NOMO-1 treated with DMSO at 0.1 percent for 48 hours (cell line): ENCODE measurements around the gene CFAP70.
A peak's percentile ranks its signal among the peaks of the same experiment; 100 is the strongest.
"Not testable (repeated sequence)": the region's sequence is repeated elsewhere in the genome, so short reads cannot be mapped to it uniquely, and the experiment has no call there.

Experiments
- DNase-seq: peaks from one replicate; lab custom pipeline; 2025; ENCODE audit not compliant: unreplicated experiment; lab: John Stamatoyannopoulos, UW

The CFAP70 gene

GRCh38 chr10:73340121-73340520, 18.5 kb downstream of the CFAP70 start:
- DNase-seq: no peak

DNA sequence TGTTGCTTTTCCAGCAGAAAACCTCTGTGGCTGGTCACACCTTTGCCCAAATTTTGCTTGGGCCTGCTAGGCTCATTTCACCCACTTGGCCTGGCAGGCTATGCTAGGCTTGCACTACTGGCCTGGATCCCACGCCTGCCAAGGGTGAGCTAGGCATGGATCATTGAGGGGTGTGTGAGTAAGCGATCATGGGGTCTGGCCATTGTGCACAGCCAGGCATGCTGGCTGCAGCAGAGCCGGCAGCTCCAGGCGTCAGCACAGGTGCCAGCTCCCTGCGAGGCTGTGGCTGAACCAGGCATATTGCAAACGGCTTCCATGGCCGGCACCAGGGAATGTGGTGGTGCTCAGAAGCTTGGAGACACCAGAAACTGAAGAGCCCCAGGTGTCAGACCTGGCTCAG, 19.2 kb downstream of the CFAP70 start:
- no peak for DNase-seq

GRCh38 chr10:73338801-73339368, 19.8 kb downstream of the CFAP70 start:
- no peak for DNase-seq

- DNase-seq: no peak
Measured at GRCh38 chr10:73333202-73333601, 25.5 kb downstream of the CFAP70 start.

DNA sequence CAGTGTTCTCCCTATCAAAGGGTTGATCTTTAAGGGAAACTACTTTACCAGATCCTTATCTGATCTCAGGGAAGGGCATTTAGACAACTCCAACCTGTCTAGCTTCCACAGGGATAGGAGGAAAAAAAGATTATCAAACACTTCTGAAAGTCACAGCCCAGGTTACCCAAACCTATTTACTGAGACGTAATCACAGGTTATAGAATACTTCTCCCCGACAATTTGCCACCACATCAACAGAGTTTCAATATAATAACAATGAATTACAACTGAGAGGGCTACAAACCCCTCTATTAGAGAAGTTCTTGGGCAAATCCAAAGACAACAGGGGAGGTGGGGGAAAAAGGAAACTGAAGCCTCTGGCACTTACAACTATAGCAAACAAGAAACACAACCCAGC, 26.3 kb downstream of the CFAP70 start:
- no peak for DNase-seq

- not testable (repeated sequence) for DNase-seq
Measured at GRCh38 chr10:73328523-73328922, 30.1 kb downstream of the CFAP70 start.

- DNase-seq: not testable (repeated sequence)
Measured at GRCh38 chr10:73325290-73325689, 33.4 kb downstream of the CFAP70 start.

- not testable (repeated sequence) for DNase-seq
Measured at GRCh38 chr10:73323582-73323981, 35.1 kb downstream of the CFAP70 start.

DNA sequence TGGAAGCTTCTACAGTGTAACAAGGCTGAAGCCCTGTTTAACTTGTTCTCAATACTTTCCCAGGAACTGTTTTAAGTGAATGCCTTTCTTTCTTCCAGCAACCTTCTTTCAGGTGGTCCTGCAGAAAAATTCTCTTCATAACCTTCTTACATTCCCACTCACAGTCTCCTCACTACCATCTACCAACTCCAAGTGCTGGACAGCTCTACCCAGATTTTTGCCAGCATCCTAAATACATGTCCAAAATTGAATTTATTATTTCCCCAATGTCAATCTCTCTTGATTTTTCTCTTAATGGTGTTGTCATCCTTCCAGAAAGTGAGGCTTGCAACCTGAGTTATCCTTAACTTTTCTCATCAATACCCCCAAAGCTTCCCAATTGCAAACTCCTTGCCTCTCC, 48.2 kb downstream of the CFAP70 start:
- no peak for DNase-seq

DNA sequence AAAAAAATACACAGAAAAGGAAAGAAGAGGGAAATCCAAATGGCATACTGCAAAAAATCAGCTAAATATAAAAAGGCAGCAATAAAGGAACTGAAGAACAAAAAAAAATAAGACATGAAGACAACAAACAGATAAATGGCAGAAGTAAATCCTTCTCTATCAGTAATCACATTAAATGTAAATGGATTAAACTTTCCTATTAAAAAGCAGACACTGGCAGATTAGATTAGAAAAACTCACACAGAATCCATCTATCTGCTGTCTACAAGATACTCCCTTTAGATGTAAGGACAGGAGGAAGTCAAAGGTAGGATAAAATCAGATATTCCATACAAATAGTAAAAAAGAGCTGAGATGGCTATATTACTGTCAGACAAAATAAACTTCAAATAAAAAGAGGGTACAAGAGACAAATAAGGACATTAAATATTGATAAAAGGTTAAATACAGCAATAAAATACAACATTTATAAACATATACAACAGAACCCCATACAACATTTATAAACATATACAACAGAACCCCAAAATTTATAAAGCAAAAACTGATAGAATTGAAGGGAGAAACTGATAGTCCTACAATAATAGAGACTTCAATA, 51.4 kb downstream of the CFAP70 start:
- DNase-seq: no peak

GRCh38 chr10:73306171-73306708, 52.4 kb downstream of the CFAP70 start:
- DNase-seq: no peak

DNA sequence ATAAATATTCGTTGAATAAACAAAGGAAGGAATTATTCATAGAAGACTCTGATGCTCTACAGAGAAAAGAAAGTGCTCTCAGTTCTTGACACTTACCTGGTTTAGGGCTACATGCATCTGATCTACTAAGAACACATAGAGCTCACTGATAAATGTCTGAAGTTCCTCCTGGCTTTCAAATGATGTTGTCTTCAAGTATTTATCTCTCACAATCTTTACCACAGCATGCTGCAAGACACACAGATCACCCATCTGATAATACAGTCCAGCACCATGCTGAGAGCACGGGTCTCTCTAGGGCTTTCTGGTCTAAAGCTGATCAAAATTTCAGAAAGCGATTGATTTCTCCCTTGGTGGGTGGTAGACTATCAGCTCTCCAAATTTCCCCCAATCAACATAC, 61.7 kb downstream of the CFAP70 start:
- no peak for DNase-seq

DNA sequence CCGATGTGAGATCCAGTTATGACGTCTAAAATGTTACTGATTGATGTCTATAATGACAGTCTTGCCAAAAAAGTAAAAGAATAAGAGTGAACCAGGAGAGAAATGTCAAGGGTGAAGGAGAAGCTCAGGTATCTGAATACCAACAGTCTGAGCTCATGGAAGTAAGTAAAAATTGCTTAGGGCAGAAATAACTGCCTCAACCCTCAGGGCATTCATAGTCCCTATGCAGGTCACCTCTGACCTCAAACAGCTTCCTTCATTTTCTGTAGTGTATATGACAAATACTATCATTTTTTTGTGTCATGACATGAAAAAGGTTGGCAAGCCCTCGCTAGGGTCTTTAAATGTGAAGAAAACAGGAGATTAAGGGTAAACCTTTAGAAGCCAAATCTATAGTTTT, 65.2 kb downstream of the CFAP70 start:
- no peak for DNase-seq

- DNase-seq: no peak
Measured at GRCh38 chr10:73289958-73290357, 68.7 kb downstream of the CFAP70 start.

DNA sequence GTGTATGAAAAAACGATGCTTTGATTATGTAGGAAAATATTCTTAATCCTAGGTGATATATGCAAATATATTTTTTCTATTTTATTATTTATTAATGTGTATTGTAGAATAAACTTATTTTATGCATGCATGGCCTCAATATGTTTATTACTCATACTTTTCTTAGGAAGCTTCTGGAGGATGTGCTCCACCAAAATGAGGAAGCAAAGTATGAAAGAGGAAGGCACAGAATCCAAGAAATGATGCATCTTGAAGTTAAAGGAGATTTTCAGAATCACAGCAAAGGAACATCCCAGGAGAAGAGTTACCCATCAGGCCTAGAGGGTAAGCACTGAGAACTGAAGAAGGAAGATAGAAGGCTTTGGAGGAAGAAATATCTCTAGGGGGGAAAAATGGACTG, 71.2 kb downstream of the CFAP70 start:
- peak; percentile 65 for DNase-seq

DNA sequence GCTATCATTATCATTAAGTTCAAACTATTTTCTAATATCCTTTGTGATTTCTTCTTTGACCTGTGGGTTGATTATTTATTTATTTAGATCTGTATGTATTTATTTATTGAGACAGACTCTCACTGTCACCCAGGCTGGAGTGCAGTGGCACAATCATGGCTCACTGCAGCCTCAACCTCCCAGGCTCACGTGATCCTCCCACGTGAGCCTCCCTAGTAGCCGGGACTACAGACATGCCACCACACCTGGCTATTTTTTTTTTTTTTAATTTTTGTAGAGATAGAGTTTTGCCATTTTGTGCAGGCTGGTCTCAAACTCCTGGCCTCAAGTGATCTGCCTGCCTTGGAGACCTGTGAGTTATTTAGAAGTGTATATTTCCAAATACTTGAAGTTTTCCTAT, 77.6 kb downstream of the CFAP70 start:
- DNase-seq: no peak

DNA sequence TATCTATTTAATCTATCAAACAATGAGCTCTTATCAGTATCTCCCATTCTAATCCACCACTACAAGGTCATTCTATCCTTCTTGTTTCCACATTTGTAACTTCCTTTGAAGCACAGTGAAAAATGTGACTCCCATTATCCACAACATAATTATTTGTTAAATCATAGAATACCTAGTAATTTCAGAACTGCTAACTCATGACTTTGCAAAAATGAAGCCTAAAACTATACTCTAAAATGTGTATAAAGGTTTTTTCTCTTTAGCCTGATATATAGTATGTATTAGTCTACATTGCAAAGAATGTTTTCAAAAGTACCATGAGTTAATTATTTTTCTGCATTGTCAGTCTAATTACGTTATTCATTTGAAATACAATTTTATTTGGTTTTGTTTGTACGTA, 94.2 kb downstream of the CFAP70 start:
- no peak for DNase-seq

- DNase-seq: no peak
Measured at GRCh38 chr10:73263693-73264347, 94.8 kb downstream of the CFAP70 start.

- no peak for DNase-seq
Measured at GRCh38 chr10:73262880-73263555, 95.6 kb downstream of the CFAP70 start.

- no peak for DNase-seq
Measured at GRCh38 chr10:73262105-73262730, 96.4 kb downstream of the CFAP70 start.

DNA sequence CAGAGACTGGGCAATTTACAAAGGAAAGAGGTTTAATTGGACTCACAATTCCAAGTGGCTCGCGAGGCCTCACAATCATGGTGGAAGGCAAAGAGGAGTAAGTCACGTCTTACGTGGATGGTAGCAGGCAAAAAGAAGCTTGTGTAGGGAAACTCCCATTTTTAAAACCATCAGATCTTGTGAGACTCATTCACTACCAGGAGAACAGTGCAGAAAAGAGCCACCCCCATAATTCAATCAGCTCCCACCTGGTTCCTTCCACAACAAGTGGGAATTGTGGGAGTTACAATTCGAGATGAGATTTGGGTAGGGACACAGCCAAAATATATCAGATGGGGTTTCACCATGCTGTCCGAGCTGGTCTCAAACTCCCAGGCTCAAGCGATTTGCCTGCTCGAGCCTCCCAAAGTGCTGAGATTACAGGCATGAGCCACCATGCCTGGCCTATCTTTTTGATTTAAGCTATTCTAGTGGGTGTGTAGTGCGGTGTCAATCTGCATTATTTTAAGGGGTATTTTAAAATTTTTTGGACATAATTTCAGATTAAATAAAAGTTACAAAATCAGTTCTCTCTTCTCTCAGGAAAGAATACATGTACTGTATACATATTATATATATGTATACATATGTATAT, 97.2 kb downstream of the CFAP70 start:
- no peak for DNase-seq
